GM23338 (cell line): Measurements from ENCODE around the gene POLR3E. TPM values are rescaled to one million over a fixed set of nuclear protein-coding genes. Genes with fewer than 3 reads are reported as not detected.

Experiments used
- ATAC-seq: fragments of 200-7000 bp; cut with Tn5 transposase; 3 replicates; pipeline ENCODE4 v1.9.1; 2020
- DNase-seq: peaks from one replicate; pipeline ENCODE4 v3.0.0-alpha.2; 2015; ENCODE audit warnings: low spot score
- H2AFZ ChIP-seq: fragments of 200-600 bp; sonication (generic); 2 replicates; pipeline ENCODE4 v1.8.0; 2016; ENCODE audit warnings: antibody characterized with exemption, mild to moderate bottlenecking, moderate library complexity
- H3F3A ChIP-seq: fragments of 200-600 bp; sonication (generic); replicated peaks from 2 replicates; pipeline ENCODE4 v1.8.0; 2017; ENCODE audit warnings: antibody characterized with exemption, mixed run types, low read depth
- H3K27ac ChIP-seq: fragments of 200-600 bp; sonication (generic); 2 replicates; pipeline ENCODE4 v1.6.1; 2016; ENCODE audit warnings: low read depth
- H3K27me3 ChIP-seq: fragments of 200-600 bp; sonication (generic); 2 replicates; pipeline ENCODE4 v1.8.0; 2016; ENCODE audit warnings: mild to moderate bottlenecking, mixed run types, moderate library complexity; ENCODE audit not compliant: insufficient read depth
- H3K36me3 ChIP-seq: fragments of 200-600 bp; sonication (generic); 2 replicates; pipeline ENCODE4 v1.8.0; 2016; ENCODE audit warnings: mild to moderate bottlenecking; ENCODE audit not compliant: insufficient read depth
- H3K4me1 ChIP-seq: fragments of 200-600 bp; sonication (generic); 2 replicates; pipeline ENCODE4 v1.8.0; 2016; ENCODE audit warnings: mild to moderate bottlenecking, moderate library complexity; ENCODE audit not compliant: insufficient read depth
- H3K4me2 ChIP-seq: fragments of 200-600 bp; sonication (generic); 2 replicates; pipeline ENCODE4 v1.7.1; 2017; ENCODE audit warnings: mixed run types
- H3K4me3 ChIP-seq: fragments of 200-600 bp; sonication (generic); 2 replicates; pipeline ENCODE4 v1.6.1; 2016; ENCODE audit warnings: mixed run types
- H3K79me2 ChIP-seq: fragments of 200-600 bp; sonication (generic); replicated peaks from 2 replicates; pipeline ENCODE4 v1.8.0; 2017; ENCODE audit warnings: mild to moderate bottlenecking; ENCODE audit not compliant: insufficient read depth
- H3K9me2 ChIP-seq: fragments of 200-600 bp; sonication (generic); 2 replicates; pipeline ENCODE4 v1.8.0; 2017; ENCODE audit not compliant: insufficient read depth
- H4K20me1 ChIP-seq: fragments of 200-600 bp; sonication (generic); replicated peaks from 2 replicates; pipeline ENCODE4 v1.8.0; 2017; ENCODE audit warnings: mild to moderate bottlenecking; ENCODE audit not compliant: insufficient read depth
- H3K27ac Mint-ChIP-seq: 2 replicates; pipeline ENCODE4 v1.8.0; 2020; ENCODE audit warnings: inconsistent platforms, mild to moderate bottlenecking, moderate library complexity, mixed read lengths
- H3K27me3 Mint-ChIP-seq: 3 replicates; pipeline ENCODE4 v1.8.0; 2022; ENCODE audit warnings: low read depth, mild to moderate bottlenecking, moderate library complexity, mixed read lengths, inconsistent platforms; ENCODE audit not compliant: insufficient read depth, poor library complexity
- H3K36me3 Mint-ChIP-seq: 3 replicates; pipeline ENCODE4 v1.8.0; 2021; ENCODE audit warnings: low read depth, mild to moderate bottlenecking, inconsistent platforms, moderate library complexity, mixed read lengths
- H3K4me1 Mint-ChIP-seq: 3 replicates; pipeline ENCODE4 v1.8.0; 2020; ENCODE audit warnings: mild to moderate bottlenecking, inconsistent platforms, mixed read lengths
- H3K4me3 Mint-ChIP-seq: 3 replicates; pipeline ENCODE4 v1.8.0; 2021; ENCODE audit warnings: moderate library complexity, mild to moderate bottlenecking, inconsistent platforms, mixed read lengths
- H3K9me3 Mint-ChIP-seq: 3 replicates; pipeline ENCODE4 v1.8.0; 2020; ENCODE audit warnings: moderate library complexity, mild to moderate bottlenecking, inconsistent platforms, mixed read lengths
- CREB1 ChIP-seq: fragments of 250-450 bp; sonication (Bioruptor Pico); IDR thresholded peaks from 2 replicates; pipeline ENCODE4 v1.5.0; 2020; ENCODE audit warnings: low read depth, mild to moderate bottlenecking, moderate library complexity
- EZH2 ChIP-seq: fragments of 200-600 bp; sonication (generic); IDR thresholded peaks from one replicate; pipeline ENCODE4 v1.8.0; 2017; ENCODE audit warnings: antibody characterized with exemption, mild to moderate bottlenecking, low read depth; ENCODE audit not compliant: unreplicated experiment
- EZH2phosphoT487 ChIP-seq: fragments of 200-600 bp; sonication (generic); IDR thresholded peaks from one replicate; pipeline ENCODE4 v1.8.1; 2018; ENCODE audit warnings: antibody characterized with exemption; ENCODE audit not compliant: unreplicated experiment
- JUNB ChIP-seq: IDR thresholded peaks from one replicate; pipeline ENCODE4 v1.6.1; 2016; ENCODE audit warnings: antibody characterized with exemption; ENCODE audit not compliant: unreplicated experiment
- NANOG ChIP-seq: IDR thresholded peaks from 2 replicates; pipeline ENCODE4 v1.6.1; 2016; ENCODE audit warnings: antibody characterized with exemption, borderline replicate concordance
- POLR2AphosphoS5 ChIP-seq: IDR thresholded peaks from 2 replicates; pipeline ENCODE4 v1.6.1; 2016; ENCODE audit warnings: antibody characterized with exemption, low read depth
- STAT1 ChIP-seq: IDR thresholded peaks from one replicate; pipeline ENCODE4 v1.6.1; 2016; ENCODE audit warnings: antibody characterized with exemption; ENCODE audit not compliant: unreplicated experiment
- ZNF114 ChIP-seq: fragments of 250-450 bp; sonication (Bioruptor Pico); IDR thresholded peaks from 2 replicates; pipeline ENCODE4 v1.5.0; 2020; ENCODE audit warnings: mild to moderate bottlenecking, moderate library complexity
- ZNF331 ChIP-seq: fragments of 250-450 bp; sonication (Bioruptor Pico); IDR thresholded peaks from 2 replicates; pipeline ENCODE4 v1.5.0; 2020; ENCODE audit warnings: low read depth, mild to moderate bottlenecking, moderate library complexity
- polyA plus RNA-seq: library from polyadenylated mRNA; unstranded; fragments of >200 nt; fragmentation: Nextera tagmentation; extraction: Ambion mirVana; gene quantifications from 2 replicates; pipeline ENCODE4 v1.2.1, GENCODE V29; 2016
- total RNA-seq: library from RNA; depleted of rRNA; stranded (reverse); fragments of >200 nt; shearing (Covaris generic); gene quantifications from 2 replicates; pipeline ENCODE4 v1.2.3, GENCODE V29; 2014
- TF ChIP-seq, protein P1 (sequence below), 2 experiments: fragments of 200-600 bp in 1 of 2; sonication (generic) in 1 of 2; conservative IDR thresholded peaks; 2 replicates each; pipeline versions ENCODE4 v1.5.1 to v1.6.1; 2016 to 2017; ENCODE audit warnings: antibody characterized with exemption in 2 of 2, low read depth in 2 of 2, mild to moderate bottlenecking in 2 of 2, moderate library complexity in 1 of 2
- TF ChIP-seq, protein P2 (sequence below): IDR thresholded peaks from one replicate; pipeline ENCODE4 v1.6.1; 2018; ENCODE audit warnings: antibody characterized with exemption; ENCODE audit not compliant: unreplicated experiment
- TF ChIP-seq, protein P3 (sequence below): fragments of 250-450 bp; sonication (Bioruptor Pico); IDR thresholded peaks from 2 replicates; pipeline ENCODE4 v1.5.0; 2020; ENCODE audit warnings: mild to moderate bottlenecking, moderate library complexity
- TF ChIP-seq, protein P4 (sequence below): IDR thresholded peaks from 2 replicates; pipeline ENCODE4 v1.6.1; 2016; ENCODE audit warnings: antibody characterized with exemption

Gene POLR3E
- total and polyA plus RNA-seq, 2 experiments from 2014 or later, result 62.7 to 141 TPM

DNA sequence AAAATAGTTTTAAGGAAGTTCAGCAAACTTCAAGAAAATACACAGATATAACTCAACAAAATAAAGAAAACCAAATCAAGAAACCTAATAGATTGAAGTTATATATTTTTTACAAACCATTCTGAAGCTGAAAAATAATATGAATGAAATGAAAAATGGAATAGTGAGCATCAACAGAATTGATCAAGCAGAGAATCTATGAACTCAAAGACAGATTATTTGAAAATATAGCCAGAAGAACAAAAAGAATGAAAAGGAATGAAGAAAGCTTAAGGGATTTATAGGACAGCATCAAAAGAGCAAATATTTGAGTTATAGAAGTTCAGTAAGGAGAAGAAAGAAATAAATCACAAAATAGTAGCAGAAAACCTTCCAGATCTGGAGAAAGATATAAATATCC, 39.4 kb downstream of the POLR3E start:
- Histone ChIP-seq H3K4me2 (no peak overlapping the region), H3K4me1 (no peaks in the 10 kb centered on the region), H3K36me3 (peaks cover 26% of the 10 kb centered on the region), H3K79me2 (no peaks in the 10 kb centered on the region), H2AFZ (no peak overlapping the region), H3K4me3 (no peak overlapping the region), H4K20me1 (peaks cover 12% of the 10 kb centered on the region; the same call in 1 of the 2 replicates), H3K27ac (no peak overlapping the region), H3F3A (peaks cover 21% of the 10 kb centered on the region), H3K9me2 (no peaks in the 10 kb centered on the region), H3K27me3 (no peaks in the 10 kb centered on the region)
- Mint-ChIP-seq H3K27ac (no peak overlapping the region), H3K36me3 (peaks cover 79% of the 10 kb centered on the region), H3K27me3 (peaks cover 3% of the 10 kb centered on the region), H3K4me1 (no peaks in the 10 kb centered on the region), H3K4me3 (no peak overlapping the region), H3K9me3 (peaks cover 50% of the 10 kb centered on the region)
- TF ChIP-seq EZH2, result no peak
- TF ChIP-seq NANOG, result no peak
- no peak for TF ChIP-seq JUNB
- TF ChIP-seq ZNF114, result no peak
- TF ChIP-seq, protein P1, sequence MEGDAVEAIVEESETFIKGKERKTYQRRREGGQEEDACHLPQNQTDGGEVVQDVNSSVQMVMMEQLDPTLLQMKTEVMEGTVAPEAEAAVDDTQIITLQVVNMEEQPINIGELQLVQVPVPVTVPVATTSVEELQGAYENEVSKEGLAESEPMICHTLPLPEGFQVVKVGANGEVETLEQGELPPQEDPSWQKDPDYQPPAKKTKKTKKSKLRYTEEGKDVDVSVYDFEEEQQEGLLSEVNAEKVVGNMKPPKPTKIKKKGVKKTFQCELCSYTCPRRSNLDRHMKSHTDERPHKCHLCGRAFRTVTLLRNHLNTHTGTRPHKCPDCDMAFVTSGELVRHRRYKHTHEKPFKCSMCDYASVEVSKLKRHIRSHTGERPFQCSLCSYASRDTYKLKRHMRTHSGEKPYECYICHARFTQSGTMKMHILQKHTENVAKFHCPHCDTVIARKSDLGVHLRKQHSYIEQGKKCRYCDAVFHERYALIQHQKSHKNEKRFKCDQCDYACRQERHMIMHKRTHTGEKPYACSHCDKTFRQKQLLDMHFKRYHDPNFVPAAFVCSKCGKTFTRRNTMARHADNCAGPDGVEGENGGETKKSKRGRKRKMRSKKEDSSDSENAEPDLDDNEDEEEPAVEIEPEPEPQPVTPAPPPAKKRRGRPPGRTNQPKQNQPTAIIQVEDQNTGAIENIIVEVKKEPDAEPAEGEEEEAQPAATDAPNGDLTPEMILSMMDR (conservative IDR thresholded peaks at IDR 0.05; ENCODE audit: low read depth in 2 of 2), result no peak
- TF ChIP-seq POLR2AphosphoS5, result no peak
- TF ChIP-seq, protein P2, sequence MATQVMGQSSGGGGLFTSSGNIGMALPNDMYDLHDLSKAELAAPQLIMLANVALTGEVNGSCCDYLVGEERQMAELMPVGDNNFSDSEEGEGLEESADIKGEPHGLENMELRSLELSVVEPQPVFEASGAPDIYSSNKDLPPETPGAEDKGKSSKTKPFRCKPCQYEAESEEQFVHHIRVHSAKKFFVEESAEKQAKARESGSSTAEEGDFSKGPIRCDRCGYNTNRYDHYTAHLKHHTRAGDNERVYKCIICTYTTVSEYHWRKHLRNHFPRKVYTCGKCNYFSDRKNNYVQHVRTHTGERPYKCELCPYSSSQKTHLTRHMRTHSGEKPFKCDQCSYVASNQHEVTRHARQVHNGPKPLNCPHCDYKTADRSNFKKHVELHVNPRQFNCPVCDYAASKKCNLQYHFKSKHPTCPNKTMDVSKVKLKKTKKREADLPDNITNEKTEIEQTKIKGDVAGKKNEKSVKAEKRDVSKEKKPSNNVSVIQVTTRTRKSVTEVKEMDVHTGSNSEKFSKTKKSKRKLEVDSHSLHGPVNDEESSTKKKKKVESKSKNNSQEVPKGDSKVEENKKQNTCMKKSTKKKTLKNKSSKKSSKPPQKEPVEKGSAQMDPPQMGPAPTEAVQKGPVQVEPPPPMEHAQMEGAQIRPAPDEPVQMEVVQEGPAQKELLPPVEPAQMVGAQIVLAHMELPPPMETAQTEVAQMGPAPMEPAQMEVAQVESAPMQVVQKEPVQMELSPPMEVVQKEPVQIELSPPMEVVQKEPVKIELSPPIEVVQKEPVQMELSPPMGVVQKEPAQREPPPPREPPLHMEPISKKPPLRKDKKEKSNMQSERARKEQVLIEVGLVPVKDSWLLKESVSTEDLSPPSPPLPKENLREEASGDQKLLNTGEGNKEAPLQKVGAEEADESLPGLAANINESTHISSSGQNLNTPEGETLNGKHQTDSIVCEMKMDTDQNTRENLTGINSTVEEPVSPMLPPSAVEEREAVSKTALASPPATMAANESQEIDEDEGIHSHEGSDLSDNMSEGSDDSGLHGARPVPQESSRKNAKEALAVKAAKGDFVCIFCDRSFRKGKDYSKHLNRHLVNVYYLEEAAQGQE, result no peak
- TF ChIP-seq, protein P3, sequence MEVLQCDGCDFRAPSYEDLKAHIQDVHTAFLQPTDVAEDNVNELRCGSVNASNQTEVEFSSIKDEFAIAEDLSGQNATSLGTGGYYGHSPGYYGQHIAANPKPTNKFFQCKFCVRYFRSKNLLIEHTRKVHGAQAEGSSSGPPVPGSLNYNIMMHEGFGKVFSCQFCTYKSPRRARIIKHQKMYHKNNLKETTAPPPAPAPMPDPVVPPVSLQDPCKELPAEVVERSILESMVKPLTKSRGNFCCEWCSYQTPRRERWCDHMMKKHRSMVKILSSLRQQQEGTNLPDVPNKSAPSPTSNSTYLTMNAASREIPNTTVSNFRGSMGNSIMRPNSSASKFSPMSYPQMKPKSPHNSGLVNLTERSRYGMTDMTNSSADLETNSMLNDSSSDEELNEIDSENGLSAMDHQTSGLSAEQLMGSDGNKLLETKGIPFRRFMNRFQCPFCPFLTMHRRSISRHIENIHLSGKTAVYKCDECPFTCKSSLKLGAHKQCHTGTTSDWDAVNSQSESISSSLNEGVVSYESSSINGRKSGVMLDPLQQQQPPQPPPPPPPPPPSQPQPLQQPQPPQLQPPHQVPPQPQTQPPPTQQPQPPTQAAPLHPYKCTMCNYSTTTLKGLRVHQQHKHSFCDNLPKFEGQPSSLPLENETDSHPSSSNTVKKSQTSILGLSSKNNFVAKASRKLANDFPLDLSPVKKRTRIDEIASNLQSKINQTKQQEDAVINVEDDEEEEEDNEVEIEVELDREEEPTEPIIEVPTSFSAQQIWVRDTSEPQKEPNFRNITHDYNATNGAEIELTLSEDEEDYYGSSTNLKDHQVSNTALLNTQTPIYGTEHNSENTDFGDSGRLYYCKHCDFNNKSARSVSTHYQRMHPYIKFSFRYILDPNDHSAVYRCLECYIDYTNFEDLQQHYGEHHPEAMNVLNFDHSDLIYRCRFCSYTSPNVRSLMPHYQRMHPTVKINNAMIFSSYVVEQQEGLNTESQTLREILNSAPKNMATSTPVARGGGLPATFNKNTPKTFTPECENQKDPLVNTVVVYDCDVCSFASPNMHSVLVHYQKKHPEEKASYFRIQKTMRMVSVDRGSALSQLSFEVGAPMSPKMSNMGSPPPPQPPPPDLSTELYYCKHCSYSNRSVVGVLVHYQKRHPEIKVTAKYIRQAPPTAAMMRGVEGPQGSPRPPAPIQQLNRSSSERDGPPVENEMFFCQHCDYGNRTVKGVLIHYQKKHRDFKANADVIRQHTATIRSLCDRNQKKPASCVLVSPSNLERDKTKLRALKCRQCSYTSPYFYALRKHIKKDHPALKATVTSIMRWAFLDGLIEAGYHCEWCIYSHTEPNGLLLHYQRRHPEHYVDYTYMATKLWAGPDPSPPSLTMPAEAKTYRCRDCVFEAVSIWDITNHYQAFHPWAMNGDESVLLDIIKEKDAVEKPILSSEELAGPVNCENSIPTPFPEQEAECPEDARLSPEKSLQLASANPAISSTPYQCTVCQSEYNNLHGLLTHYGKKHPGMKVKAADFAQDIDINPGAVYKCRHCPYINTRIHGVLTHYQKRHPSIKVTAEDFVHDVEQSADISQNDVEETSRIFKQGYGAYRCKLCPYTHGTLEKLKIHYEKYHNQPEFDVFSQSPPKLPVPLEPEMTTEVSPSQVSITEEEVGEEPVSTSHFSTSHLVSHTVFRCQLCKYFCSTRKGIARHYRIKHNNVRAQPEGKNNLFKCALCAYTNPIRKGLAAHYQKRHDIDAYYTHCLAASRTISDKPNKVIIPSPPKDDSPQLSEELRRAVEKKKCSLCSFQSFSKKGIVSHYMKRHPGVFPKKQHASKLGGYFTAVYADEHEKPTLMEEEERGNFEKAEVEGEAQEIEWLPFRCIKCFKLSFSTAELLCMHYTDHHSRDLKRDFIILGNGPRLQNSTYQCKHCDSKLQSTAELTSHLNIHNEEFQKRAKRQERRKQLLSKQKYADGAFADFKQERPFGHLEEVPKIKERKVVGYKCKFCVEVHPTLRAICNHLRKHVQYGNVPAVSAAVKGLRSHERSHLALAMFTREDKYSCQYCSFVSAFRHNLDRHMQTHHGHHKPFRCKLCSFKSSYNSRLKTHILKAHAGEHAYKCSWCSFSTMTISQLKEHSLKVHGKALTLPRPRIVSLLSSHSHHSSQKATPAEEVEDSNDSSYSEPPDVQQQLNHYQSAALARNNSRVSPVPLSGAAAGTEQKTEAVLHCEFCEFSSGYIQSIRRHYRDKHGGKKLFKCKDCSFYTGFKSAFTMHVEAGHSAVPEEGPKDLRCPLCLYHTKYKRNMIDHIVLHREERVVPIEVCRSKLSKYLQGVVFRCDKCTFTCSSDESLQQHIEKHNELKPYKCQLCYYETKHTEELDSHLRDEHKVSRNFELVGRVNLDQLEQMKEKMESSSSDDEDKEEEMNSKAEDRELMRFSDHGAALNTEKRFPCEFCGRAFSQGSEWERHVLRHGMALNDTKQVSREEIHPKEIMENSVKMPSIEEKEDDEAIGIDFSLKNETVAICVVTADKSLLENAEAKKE, result no peak
- TF ChIP-seq ZNF331 (CRISPR knock-in tag), result no peak
- no peak for TF ChIP-seq EZH2phosphoT487
- TF ChIP-seq, protein P4, sequence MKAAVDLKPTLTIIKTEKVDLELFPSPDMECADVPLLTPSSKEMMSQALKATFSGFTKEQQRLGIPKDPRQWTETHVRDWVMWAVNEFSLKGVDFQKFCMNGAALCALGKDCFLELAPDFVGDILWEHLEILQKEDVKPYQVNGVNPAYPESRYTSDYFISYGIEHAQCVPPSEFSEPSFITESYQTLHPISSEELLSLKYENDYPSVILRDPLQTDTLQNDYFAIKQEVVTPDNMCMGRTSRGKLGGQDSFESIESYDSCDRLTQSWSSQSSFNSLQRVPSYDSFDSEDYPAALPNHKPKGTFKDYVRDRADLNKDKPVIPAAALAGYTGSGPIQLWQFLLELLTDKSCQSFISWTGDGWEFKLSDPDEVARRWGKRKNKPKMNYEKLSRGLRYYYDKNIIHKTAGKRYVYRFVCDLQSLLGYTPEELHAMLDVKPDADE, result no peak
- no peak for TF ChIP-seq STAT1
- no peak for TF ChIP-seq CREB1 (CRISPR knock-in tag)
- ATAC-seq, result no peak
- no peak for DNase-seq
